Uterus (tissue), 4 donors: ENCODE results near the gene BAZ2A. TPM values are rescaled to one million over a fixed set of nuclear protein-coding genes. Genes with fewer than 3 reads are reported as not detected.

Source experiments
- DNase-seq, 2 donors: peaks; one replicate each; pipeline ENCODE4 v3.0.0-alpha.2; 2019 to 2020
- H3K27ac ChIP-seq, 2 donors: fragments of 200-600 bp; sonication (generic); 1 replicate in 1 of 2; 2 replicates in 1 of 2; pipeline ENCODE4 v1.5.1; 2016 to 2018
- H3K27me3 ChIP-seq, 2 donors: fragments of 200-600 bp; sonication (generic); one replicate each; pipeline ENCODE4 v1.5.1; 2018 to 2019; ENCODE audit warnings: control low read depth in 1 of 2
- H3K36me3 ChIP-seq, 2 donors: fragments of 200-600 bp; sonication (generic); one replicate each; pipeline ENCODE4 v1.5.1; 2019; ENCODE audit warnings: control low read depth in 1 of 2
- H3K4me1 ChIP-seq, 2 donors: fragments of 200-600 bp; sonication (generic); one replicate each; pipeline ENCODE4 v1.5.1; 2018 to 2019; ENCODE audit warnings: control low read depth in 1 of 2
- H3K4me3 ChIP-seq, 2 donors: fragments of 200-600 bp; sonication (generic); 1 replicate in 1 of 2; 2 replicates in 1 of 2; pipeline ENCODE4 v1.5.1; 2018 to 2019; ENCODE audit warnings: mild to moderate bottlenecking in 1 of 2
- H3K9me3 ChIP-seq, 2 donors: fragments of 200-600 bp; sonication (generic); one replicate each; pipeline ENCODE4 v1.5.1; 2019; ENCODE audit warnings: control low read depth in 1 of 2
- POLR2A ChIP-seq, 2 donors: fragments of 450-650 bp; IDR thresholded peaks; one replicate each; pipeline ENCODE4 v1.6.1; 2016; ENCODE audit warnings: antibody characterized with exemption in 2 of 2, mild to moderate bottlenecking in 1 of 2, moderate library complexity in 1 of 2
- intact Hi-C: fragments of 100-400 bp; cut with DNase I; formaldehyde crosslinking; loops from one replicate; pipeline ENCODE4 v1.15.1; 2023; ENCODE audit warnings: low total_unique reads
- total RNA-seq, 4 donors: library from RNA; depleted of rRNA in 3 of 4; stranded (reverse); fragments of >200 nt in 3 of 4; gene quantifications; one replicate each; pipeline versions ENCODE4 v1.1.0 to v1.2.4, GENCODE V29; 2014 to 2023
- TF ChIP-seq, protein P1 (sequence below), 4 experiments: fragments of 200-600 bp in 2 of 4; fragments of 450-650 bp in 2 of 4; sonication (generic) in 2 of 4; IDR thresholded peaks; one replicate each; pipeline ENCODE4 v1.5.1; 2016 to 2019; ENCODE audit warnings: antibody characterized with exemption in 4 of 4, mild to moderate bottlenecking in 2 of 4, moderate library complexity in 1 of 4
- donor health status: DM: yes; HTN: yes; CAD: no.

BAZ2A gene
- total RNA-seq, 4 donors from 2014 or later: 25.1 to 136 (median 28.9) TPM

DNA sequence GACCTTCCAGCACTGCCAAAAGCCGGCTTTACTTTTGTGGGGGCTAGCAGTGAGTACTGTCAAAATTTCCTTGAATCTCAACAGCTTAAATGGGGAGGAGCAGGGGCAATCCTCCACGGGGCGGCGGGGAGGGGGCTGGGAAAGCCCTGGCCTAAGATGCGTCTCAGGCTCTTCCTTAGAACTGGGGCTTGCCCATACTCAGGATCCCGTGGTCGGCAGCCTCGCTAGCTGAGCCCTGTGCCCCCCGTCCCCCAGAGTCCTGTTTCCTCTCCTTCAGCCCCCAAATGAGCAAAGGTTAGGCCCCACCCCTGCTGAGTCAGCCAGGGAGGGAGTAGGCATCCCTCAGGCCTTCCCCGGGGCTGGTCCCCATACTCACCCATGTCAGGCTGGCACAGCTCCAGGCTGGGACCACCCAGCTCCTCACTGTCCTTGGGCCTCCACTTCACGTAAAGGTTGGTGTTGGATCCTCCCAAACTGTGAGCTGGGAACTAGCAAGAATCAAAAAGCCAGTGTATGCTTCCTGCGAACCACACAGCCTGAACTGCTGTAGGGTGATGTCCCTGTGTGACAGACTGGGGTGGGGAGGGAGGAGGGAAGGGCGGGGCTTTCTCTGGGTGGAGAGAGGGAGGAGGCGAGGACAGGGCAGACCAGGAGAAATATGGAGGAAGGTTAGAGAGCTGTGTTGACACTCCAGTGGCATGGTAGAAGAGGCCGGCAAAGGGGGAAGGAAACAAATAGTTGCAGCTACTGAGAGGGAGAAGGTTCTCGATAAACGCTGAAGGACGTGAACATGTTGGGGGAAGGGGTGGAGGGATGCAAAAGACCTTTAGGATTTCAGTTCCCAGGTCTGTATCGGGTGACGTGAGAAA lies 5.9 kb upstream of the BAZ2A start:
- Histone ChIP-seq H3K27me3 (no peaks in the 10 kb centered on the region), H3K27ac (peak overlapping the region; percentile 90 to 100), H3K4me3 (peak overlapping the region; percentile 70 to 73), H3K4me1 (peaks cover 4 to 26% of the 10 kb centered on the region in 2 donors), H3K9me3 (no peaks in the 10 kb centered on the region), H3K36me3 (no peaks in the 10 kb centered on the region)
- TF ChIP-seq POLR2A (IDR thresholded peaks at IDR 0.05): peak; percentile 63 to 81
- TF ChIP-seq, protein P1, sequence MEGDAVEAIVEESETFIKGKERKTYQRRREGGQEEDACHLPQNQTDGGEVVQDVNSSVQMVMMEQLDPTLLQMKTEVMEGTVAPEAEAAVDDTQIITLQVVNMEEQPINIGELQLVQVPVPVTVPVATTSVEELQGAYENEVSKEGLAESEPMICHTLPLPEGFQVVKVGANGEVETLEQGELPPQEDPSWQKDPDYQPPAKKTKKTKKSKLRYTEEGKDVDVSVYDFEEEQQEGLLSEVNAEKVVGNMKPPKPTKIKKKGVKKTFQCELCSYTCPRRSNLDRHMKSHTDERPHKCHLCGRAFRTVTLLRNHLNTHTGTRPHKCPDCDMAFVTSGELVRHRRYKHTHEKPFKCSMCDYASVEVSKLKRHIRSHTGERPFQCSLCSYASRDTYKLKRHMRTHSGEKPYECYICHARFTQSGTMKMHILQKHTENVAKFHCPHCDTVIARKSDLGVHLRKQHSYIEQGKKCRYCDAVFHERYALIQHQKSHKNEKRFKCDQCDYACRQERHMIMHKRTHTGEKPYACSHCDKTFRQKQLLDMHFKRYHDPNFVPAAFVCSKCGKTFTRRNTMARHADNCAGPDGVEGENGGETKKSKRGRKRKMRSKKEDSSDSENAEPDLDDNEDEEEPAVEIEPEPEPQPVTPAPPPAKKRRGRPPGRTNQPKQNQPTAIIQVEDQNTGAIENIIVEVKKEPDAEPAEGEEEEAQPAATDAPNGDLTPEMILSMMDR (IDR thresholded peaks at IDR 0.05): no peak
- peak; percentile 89 to 93 for DNase-seq
- intact Hi-C loops: loop anchor here (10.0 kb wide), 1 partner anchor 89 kb away; the partner anchor contains the start of gene NACA

- peaks cover 11 to 30% of the 10 kb centered on the region in 2 donors for H3K4me1 ChIP-seq
- intact Hi-C loops: loop anchor here (10.0 kb wide), 1 partner anchor 90 kb away; the partner anchor contains the start of gene NACA
- DNase-seq: peak; percentile 79 to 82
- no peaks in the 10 kb centered on the region for H3K27me3 ChIP-seq
- H3K4me3 ChIP-seq: peak overlapping the region; percentile 70 to 73
- H3K27ac ChIP-seq: peak overlapping the region; percentile 90 to 100
- H3K9me3 ChIP-seq: no peaks in the 10 kb centered on the region
- H3K36me3 ChIP-seq: no peaks in the 10 kb centered on the region
- peak; percentile 59 to 72 for TF ChIP-seq POLR2A (IDR thresholded peaks at IDR 0.05)
- TF ChIP-seq, protein P1 (IDR thresholded peaks at IDR 0.05): peak; percentile 34 to 60 (median 48)
Observed at GRCh38 chr12:56634837-56635791, 5.0 kb upstream of the BAZ2A start.

- Histone ChIP-seq H3K4me3 (peak overlapping the region; percentile 70 to 73), H3K4me1 (peaks cover 11 to 30% of the 10 kb centered on the region in 2 donors), H3K9me3 (no peaks in the 10 kb centered on the region), H3K27me3 (no peaks in the 10 kb centered on the region), H3K27ac (peak overlapping the region; percentile 90 to 100), H3K36me3 (no peaks in the 10 kb centered on the region)
- peak; percentile 18 to 34 for TF ChIP-seq POLR2A (IDR thresholded peaks at IDR 0.05)
- TF ChIP-seq, protein P1 (IDR thresholded peaks at IDR 0.05): no peak
- intact Hi-C loops: loop anchor here (10.0 kb wide), 1 partner anchor 90 kb away; the partner anchor contains the start of gene NACA
- DNase-seq: peak; percentile 41 to 45
Observed at GRCh38 chr12:56634242-56634836, 4.2 kb upstream of the BAZ2A start.

DNA sequence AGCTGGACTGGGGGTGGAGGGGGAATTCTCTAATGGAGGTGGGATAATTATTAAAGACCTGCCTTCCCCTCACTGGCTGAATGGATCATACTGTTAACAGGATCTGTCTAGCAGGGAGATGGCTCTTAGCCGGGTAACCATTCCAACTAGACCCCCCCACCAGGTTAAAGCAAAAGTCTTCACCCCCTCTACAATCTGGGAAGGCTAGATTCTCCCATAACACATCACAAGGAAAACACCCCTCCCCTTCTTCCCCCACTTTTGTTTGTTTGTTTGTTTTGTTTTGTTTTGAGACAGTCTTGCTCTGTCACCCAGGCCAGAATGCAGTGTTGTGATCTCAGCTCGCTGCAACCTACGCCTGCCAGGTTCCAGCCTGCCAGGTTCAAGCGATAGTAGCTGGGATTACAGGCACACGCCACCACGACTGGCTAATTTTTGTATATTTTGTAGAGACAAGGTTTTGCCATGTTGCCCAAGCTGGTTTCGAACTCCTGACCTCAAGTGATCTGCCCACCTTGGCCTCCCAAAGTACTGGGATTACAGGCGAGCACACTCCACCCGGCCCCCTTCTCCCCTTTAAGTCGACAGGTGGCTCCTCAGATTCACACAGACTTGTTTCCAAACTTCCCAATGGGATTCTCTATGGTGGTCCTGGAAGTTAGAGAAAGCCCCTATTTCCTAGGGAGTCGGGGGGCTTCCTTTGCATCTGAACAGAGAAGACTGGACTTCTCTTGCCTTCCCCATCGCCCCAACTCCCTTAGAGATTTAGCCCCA lies 3.5 kb upstream of the BAZ2A start:
- Histone ChIP-seq H3K4me3 (peak overlapping the region; percentile 70 to 73), H3K27me3 (no peaks in the 10 kb centered on the region), H3K36me3 (no peaks in the 10 kb centered on the region), H3K9me3 (no peaks in the 10 kb centered on the region), H3K27ac (peak overlapping the region; percentile 90 to 100), H3K4me1 (peaks cover 11 to 30% of the 10 kb centered on the region in 2 donors)
- intact Hi-C loops: loop anchor here (10.0 kb wide), 1 partner anchor 91 kb away; the partner anchor contains the start of gene NACA
- no peak for TF ChIP-seq POLR2A (IDR thresholded peaks at IDR 0.05)
- TF ChIP-seq, protein P1 (IDR thresholded peaks at IDR 0.05): no peak
- DNase-seq: no peak
